EH (cell line): ENCODE results near the gene DLG2.

Experiments used
- DNase-seq: peaks from one replicate; pipeline ENCODE4 v3.0.0-alpha.2; 2015; ENCODE audit warnings: low read depth

Gene DLG2

DNA sequence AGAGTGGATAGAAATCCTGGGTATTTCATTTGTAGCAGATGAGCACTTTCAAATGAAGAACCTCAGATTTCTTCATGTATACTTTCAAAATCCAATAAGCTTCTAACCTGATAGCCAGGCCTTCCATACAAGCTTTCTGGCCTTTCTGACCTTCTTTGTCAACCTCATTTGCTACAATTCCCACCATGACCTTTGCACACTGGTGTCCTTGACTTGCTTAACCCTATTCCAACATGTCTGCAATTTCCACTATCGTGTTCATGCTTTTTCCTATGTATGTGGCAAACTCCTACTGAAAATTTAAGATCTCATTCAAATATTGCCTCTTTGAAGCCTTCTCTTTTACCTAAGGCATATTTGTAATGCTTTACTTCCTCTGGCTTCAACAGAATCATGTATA, 2098.9 kb downstream of the DLG2 start:
- no peak for DNase-seq

- DNase-seq = peak; percentile 2
Observed at GRCh38 chr11:83523676-83524075, 2103.5 kb downstream of the DLG2 start.

DNA sequence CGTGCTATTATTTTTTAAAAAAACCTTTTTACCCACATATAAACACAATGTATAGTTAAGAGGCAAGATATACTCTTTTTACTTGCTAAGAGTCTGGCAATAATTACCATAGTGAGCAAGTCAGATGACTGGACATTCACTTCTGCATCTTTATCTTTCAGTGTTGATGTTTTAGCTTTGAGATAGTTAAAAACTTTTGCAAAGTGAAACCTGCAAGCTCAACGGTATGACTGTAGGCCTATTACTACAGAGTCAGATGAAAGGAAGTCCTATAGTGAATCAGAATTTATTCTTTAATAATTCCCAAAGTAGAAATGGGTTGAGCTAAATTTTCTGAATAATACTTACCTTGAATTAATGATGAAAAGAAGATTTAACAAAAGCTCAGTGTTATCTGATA, 2104.2 kb downstream of the DLG2 start:
- DNase-seq = no peak

DNA sequence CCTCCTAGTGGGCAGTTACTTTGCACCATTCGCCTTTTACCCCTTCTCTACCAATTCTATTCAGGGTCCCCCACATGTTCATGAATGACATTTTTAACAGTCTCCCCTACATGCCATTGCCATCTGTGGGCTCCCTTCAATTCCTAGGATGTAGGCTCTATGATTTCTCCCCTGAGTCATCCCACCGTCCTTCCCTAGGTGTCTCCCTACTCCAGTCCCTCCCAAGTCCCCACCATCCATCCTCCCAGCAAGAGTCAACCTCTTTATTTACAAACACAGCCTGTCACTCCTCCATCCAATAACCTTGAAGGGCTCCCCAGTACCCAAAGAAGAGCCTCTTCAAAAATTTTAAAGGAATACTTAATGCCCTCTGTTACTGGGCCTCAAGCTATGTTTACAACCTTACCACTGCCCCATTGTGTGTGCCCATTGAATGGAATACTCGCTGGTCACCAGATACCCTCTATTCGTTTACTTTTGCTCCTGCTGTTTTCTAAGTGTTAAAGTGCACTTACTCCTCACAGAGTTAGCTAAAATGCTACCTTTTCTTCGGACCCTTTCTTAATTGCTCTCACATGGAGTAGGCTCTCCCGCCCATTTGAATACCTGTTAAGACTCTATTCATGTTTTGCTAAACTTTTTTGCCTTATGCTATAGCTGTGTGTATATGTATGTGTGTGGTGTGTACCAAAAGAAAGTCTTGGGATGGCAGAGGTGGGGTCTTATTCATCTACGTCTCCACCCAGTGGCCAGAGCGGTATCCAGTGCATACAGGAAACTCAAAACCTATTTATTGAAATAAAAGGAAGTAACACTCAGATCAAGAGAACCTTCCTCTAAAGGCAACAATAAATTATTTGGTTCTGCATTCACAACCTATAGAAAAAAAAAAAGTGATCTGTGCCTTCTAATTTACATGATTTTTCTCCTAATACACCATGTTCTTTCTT, 2105.2 kb downstream of the DLG2 start:
- DNase-seq = peak; percentile 39

DNA sequence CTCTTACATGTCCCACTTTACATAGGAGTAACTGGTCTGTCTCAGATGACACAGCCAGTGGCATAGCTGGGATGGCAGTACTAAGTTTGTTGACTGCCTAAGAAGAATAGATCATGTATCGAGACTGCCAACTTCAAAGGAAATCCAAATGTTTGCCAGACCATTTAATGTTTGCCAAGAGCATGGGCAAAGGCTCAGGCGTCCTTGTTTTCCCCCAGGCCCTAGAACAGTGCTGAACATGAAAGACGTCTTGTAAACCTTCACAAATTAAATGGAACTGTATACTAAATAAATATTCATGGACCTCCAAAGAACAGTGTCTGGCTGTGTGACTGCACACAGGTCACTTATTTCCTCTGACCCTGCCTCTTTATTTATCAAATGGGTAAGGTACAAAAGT, 2106.3 kb downstream of the DLG2 start:
- DNase-seq = no peak

GRCh38 chr11:83511646-83512045, 2115.5 kb downstream of the DLG2 start:
- DNase-seq = no peak

- peak; percentile 2 for DNase-seq
Observed at GRCh38 chr11:83510530-83511460, 2116.3 kb downstream of the DLG2 start.

- DNase-seq = no peak
Observed at GRCh38 chr11:83508804-83509203, 2118.3 kb downstream of the DLG2 start.

DNA sequence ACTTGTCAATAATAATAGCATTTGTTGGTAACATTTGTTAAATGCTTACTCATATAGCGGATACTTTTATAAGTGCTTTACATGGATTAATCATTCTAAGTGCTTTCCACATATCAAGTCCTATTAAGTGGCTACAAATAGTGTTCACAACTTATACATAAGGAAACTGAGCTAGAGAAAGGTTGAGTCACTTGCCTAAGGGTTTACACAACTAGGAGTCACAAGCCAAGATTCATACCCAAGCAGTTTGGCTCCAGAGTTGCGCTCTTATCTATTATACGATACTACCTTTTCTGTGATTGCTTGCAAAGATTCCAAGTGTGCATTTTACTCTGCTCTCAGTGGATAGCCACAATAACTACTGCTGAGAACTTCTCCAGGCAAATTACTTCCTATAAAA, 2125.1 kb downstream of the DLG2 start:
- peak; percentile 28 for DNase-seq

- DNase-seq = no peak
Observed at GRCh38 chr11:83493917-83494316, 2133.2 kb downstream of the DLG2 start.

- no peak for DNase-seq
Observed at GRCh38 chr11:83493034-83493433, 2134.1 kb downstream of the DLG2 start.

GRCh38 chr11:83483808-83484207, 2143.3 kb downstream of the DLG2 start:
- no peak for DNase-seq

DNA sequence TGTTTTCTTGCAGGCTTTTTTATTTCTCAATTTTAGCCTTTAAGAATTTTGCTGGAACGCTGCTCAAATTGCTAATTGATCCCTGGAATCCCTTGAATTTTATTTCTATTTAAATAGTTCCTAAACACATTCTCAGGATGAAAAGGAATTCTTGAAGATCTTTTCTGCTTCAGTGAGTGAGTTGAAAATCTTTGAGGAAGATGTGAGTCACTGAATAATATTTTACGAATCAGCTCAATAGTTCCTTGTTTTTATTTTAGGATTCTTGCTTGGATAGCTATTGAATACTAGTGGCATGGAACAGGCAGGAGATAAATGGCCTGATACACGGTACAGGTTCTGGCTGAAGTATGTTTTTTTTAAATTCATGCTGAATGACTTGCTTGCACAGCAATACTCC, 2146.3 kb downstream of the DLG2 start:
- DNase-seq = no peak

DNA sequence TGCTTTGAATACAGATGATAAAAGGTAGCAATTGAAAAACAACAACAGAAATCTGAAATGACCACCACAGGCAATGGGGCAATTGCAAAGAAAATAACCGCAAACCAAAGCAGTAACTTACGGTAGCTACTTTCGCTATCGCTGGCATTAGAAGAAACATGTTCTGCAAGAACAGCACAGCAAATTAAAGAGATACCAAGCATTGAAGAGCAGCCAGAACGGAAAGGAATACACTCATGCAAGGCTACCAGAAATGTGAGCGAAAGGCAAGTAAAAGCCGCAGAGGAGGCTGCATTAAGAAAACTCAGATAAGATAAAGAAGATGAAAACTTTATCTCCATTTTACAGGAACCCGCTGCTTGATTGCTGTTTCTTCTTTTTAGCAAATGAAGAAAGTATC, 2146.9 kb downstream of the DLG2 start:
- no peak for DNase-seq

DNA sequence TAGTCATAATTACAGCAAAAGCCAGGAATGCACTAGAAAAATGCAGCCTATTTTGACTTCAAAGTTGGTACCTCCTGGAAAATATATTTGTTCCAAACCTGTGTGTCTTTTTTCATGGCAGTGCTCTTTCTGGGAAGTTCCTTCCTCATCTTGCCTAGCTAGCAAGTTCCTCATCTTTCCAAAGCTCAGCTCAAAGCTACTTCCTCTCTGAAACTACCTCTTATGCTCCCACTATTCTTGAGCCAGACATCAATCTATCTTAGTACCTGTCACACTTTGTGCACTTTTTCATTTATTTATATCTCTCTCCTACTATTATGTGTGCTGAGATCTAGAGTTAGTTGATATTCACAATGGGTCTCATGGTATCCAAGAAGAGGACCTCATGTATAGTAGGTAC, 2149.4 kb downstream of the DLG2 start:
- DNase-seq = no peak

GRCh38 chr11:83475760-83476159, 2151.4 kb downstream of the DLG2 start:
- DNase-seq = no peak

GRCh38 chr11:83473743-83474142, 2153.4 kb downstream of the DLG2 start:
- no peak for DNase-seq

GRCh38 chr11:83472806-83473205, 2154.3 kb downstream of the DLG2 start:
- no peak for DNase-seq

- DNase-seq = no peak
Observed at GRCh38 chr11:83471831-83472727, 2155.1 kb downstream of the DLG2 start.

- DNase-seq = no peak
Observed at GRCh38 chr11:83467837-83468236, 2159.3 kb downstream of the DLG2 start.

DNA sequence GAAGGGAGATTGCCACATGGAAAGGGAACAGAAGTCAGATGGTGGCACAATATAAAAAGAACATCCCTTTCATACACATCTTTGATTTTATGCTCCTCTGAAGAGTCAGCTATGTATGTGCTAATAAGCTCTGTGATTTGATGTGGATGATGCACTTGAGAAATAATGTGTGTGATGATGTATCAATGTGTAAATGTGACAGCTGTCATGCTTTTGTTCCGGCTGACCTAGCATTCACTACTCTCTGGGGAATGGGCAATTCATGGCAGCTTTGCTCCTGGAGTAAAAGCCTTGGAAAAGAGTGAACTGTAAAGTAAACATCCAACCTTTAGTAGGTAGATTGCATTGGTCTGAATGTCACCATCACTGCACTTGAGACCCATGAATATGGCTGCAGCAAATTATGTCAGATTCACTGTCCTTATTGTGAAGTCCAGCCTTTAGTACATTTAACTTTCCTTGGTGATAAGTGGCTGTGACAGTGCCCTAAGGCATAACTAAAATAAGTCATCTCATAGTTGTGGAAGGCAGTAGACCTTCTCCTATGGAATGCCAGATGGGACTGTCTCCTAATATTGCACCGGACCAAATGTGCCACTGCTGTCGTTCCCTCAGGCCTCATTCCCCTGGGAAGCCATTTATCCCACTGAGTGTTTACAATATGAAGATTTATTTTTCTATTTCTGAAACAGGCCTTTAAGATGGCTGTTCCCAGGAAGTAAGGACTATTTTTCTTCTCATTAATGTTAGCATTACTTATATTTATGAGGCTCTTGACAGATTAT, 2162.8 kb downstream of the DLG2 start:
- DNase-seq = no peak
